Neural progenitor cell (in vitro differentiated cells): ENCODE results near the gene PHACTR1. TPM values are rescaled to one million over a fixed set of nuclear protein-coding genes. Genes with fewer than 3 reads are reported as not detected.

Experiments used
- DNase-seq: peaks from one replicate; pipeline ENCODE4 v3.0.0-alpha.2; 2016; ENCODE audit warnings: low spot score
- H2AFZ ChIP-seq: fragments of 200-600 bp; sonication (generic); replicated peaks from 2 replicates; pipeline ENCODE4 v1.6.1; 2016; ENCODE audit warnings: antibody characterized with exemption
- H3F3A ChIP-seq: fragments of 200-600 bp; sonication (generic); 2 replicates; pipeline ENCODE4 v1.6.1; 2016; ENCODE audit warnings: antibody characterized with exemption, low read depth
- H3K27ac ChIP-seq: fragments of 200-600 bp; sonication (generic); 2 replicates; pipeline ENCODE4 v1.5.1; 2016; ENCODE audit warnings: mild to moderate bottlenecking
- H3K27me3 ChIP-seq: fragments of 200-600 bp; sonication (generic); 2 replicates; pipeline ENCODE4 v1.6.1; 2016; ENCODE audit warnings: mild to moderate bottlenecking, moderate library complexity
- H3K36me3 ChIP-seq: fragments of 200-600 bp; sonication (generic); 2 replicates; pipeline ENCODE4 v1.5.1; 2016
- H3K4me1 ChIP-seq: fragments of 200-600 bp; sonication (generic); 2 replicates; pipeline ENCODE4 v1.6.1; 2016; ENCODE audit warnings: mixed run types
- H3K4me2 ChIP-seq: fragments of 200-600 bp; sonication (generic); 2 replicates; pipeline ENCODE4 v1.6.1; 2016
- H3K4me3 ChIP-seq: fragments of 200-600 bp; sonication (generic); 2 replicates; pipeline ENCODE4 v1.5.1; 2016
- H3K79me2 ChIP-seq: fragments of 200-600 bp; sonication (generic); 2 replicates; pipeline ENCODE4 v1.6.1; 2016; ENCODE audit warnings: low read depth
- H3K9ac ChIP-seq: fragments of 200-600 bp; sonication (generic); 2 replicates; pipeline ENCODE4 v1.6.1; 2016
- H3K9me3 ChIP-seq: fragments of 200-600 bp; sonication (generic); 2 replicates; pipeline ENCODE4 v1.5.1; 2016; ENCODE audit warnings: low read depth
- H4K20me1 ChIP-seq: fragments of 200-600 bp; sonication (generic); 2 replicates; pipeline ENCODE4 v1.6.1; 2016; ENCODE audit warnings: low read depth
- H3K27ac Mint-ChIP-seq: 3 replicates; pipeline ENCODE4 v1.8.0; 2021; ENCODE audit warnings: mixed read lengths
- H3K27me3 Mint-ChIP-seq: 2 replicates; pipeline ENCODE4 v1.8.0; 2022; ENCODE audit warnings: low read depth, mild to moderate bottlenecking, inconsistent platforms, moderate library complexity, mixed read lengths; ENCODE audit not compliant: insufficient read depth
- H3K36me3 Mint-ChIP-seq: 3 replicates; pipeline ENCODE4 v1.8.0; 2021; ENCODE audit warnings: mixed read lengths
- H3K4me1 Mint-ChIP-seq: 3 replicates; pipeline ENCODE4 v1.8.0; 2021; ENCODE audit warnings: mixed read lengths
- H3K4me3 Mint-ChIP-seq: 3 replicates; pipeline ENCODE4 v1.8.0; 2021; ENCODE audit warnings: mild to moderate bottlenecking, moderate library complexity, mixed read lengths
- H3K9me3 Mint-ChIP-seq: 3 replicates; pipeline ENCODE4 v1.8.0; 2020; ENCODE audit warnings: mixed read lengths
- CTCF ChIP-seq: fragments of 200-600 bp; sonication (generic); IDR thresholded peaks from 2 replicates; pipeline ENCODE4 v1.5.1; 2017; ENCODE audit warnings: antibody characterized with exemption, mild to moderate bottlenecking
- EZH2 ChIP-seq: fragments of 200-600 bp; sonication (generic); IDR thresholded peaks from 2 replicates; pipeline ENCODE4 v1.6.1; 2017; ENCODE audit warnings: antibody characterized with exemption, mild to moderate bottlenecking, moderate library complexity
- EZH2phosphoT487 ChIP-seq: fragments of 200-600 bp; sonication (generic); IDR thresholded peaks from 2 replicates; pipeline ENCODE4 v1.6.1; 2017; ENCODE audit warnings: antibody characterized with exemption
- total RNA-seq: library from RNA; depleted of rRNA; stranded (reverse); fragments of >200 nt; gene quantifications from 2 replicates; pipeline ENCODE4 v1.2.3, GENCODE V29; 2015; ENCODE audit warnings: low replicate concordance

The PHACTR1 gene
- total RNA-seq, 1 donor from 2014 or later: 2.4 TPM

GRCh38 chr6:13260101-13260598 lies 543.6 kb downstream of the PHACTR1 start:
- no peak for DNase-seq
- peaks cover 2% of the 10 kb centered on the region for H3K27me3 Mint-ChIP-seq
- H3K9ac ChIP-seq: no peak overlapping the region

GRCh38 chr6:13260831-13261230 lies 544.3 kb downstream of the PHACTR1 start:
- H3K27me3 Mint-ChIP-seq: peaks cover 2% of the 10 kb centered on the region

More at GRCh38 chr6:13260101-13260598, 543.6 kb downstream of the PHACTR1 start:
- Histone ChIP-seq H3K9me3 (no peaks in the 10 kb centered on the region), H3F3A (no peaks in the 10 kb centered on the region), H4K20me1 (no peaks in the 10 kb centered on the region), H3K27ac (no peak overlapping the region), H3K79me2 (no peaks in the 10 kb centered on the region), H2AFZ (no peak overlapping the region), H3K27me3 (no peaks in the 10 kb centered on the region), H3K4me2 (no peak overlapping the region), H3K36me3 (no peaks in the 10 kb centered on the region), H3K4me3 (no peak overlapping the region), H3K4me1 (peaks cover 7% of the 10 kb centered on the region)
- H3K9me3 Mint-ChIP-seq: peaks cover 3% of the 10 kb centered on the region
- H3K4me1 Mint-ChIP-seq: no peaks in the 10 kb centered on the region
- TF ChIP-seq CTCF (no peak), EZH2phosphoT487 (no peak), EZH2 (no peak)
- H3K4me3 Mint-ChIP-seq: no peak overlapping the region
- H3K36me3 Mint-ChIP-seq: no peaks in the 10 kb centered on the region
- no peak overlapping the region for H3K27ac Mint-ChIP-seq

GRCh38 chr6:13261464-13261994 lies 545.0 kb downstream of the PHACTR1 start:
- no peaks in the 10 kb centered on the region for H3K36me3 Mint-ChIP-seq
- peaks cover 2% of the 10 kb centered on the region for H3K27me3 Mint-ChIP-seq
- H3K9me3 ChIP-seq: no peaks in the 10 kb centered on the region
- no peak overlapping the region for H2AFZ ChIP-seq
- no peak overlapping the region for H3K27ac ChIP-seq
- no peak for DNase-seq
- no peak overlapping the region for H3K4me3 Mint-ChIP-seq
- H4K20me1 ChIP-seq: no peaks in the 10 kb centered on the region
- H3F3A ChIP-seq: no peaks in the 10 kb centered on the region
- no peaks in the 10 kb centered on the region for H3K27me3 ChIP-seq
- H3K79me2 ChIP-seq: no peaks in the 10 kb centered on the region
- H3K9me3 Mint-ChIP-seq: peaks cover 2% of the 10 kb centered on the region
- no peaks in the 10 kb centered on the region for H3K4me1 Mint-ChIP-seq
- H3K4me2 ChIP-seq: no peak overlapping the region
- H3K4me3 ChIP-seq: no peak overlapping the region
- no peak for TF ChIP-seq CTCF
- TF ChIP-seq EZH2: no peak
- no peak for TF ChIP-seq EZH2phosphoT487
- H3K36me3 ChIP-seq: no peaks in the 10 kb centered on the region
- H3K27ac Mint-ChIP-seq: no peak overlapping the region
- no peak overlapping the region for H3K9ac ChIP-seq
- peaks cover 7% of the 10 kb centered on the region for H3K4me1 ChIP-seq

More at GRCh38 chr6:13260831-13261230, 544.3 kb downstream of the PHACTR1 start:
- no peaks in the 10 kb centered on the region for H3K36me3 ChIP-seq
- no peak overlapping the region for H3K4me2 ChIP-seq
- H4K20me1 ChIP-seq: no peaks in the 10 kb centered on the region
- TF ChIP-seq EZH2 (no peak), CTCF (no peak), EZH2phosphoT487 (no peak)
- H3K9me3 ChIP-seq: no peaks in the 10 kb centered on the region
- no peak overlapping the region for H3K4me3 ChIP-seq
- H2AFZ ChIP-seq: no peak overlapping the region
- no peak for DNase-seq
- Mint-ChIP-seq H3K27ac (no peak overlapping the region), H3K4me1 (no peaks in the 10 kb centered on the region), H3K36me3 (no peaks in the 10 kb centered on the region), H3K4me3 (no peak overlapping the region), H3K9me3 (no peaks in the 10 kb centered on the region)
- no peaks in the 10 kb centered on the region for H3K79me2 ChIP-seq
- H3K27ac ChIP-seq: no peak overlapping the region
- no peaks in the 10 kb centered on the region for H3F3A ChIP-seq
- no peaks in the 10 kb centered on the region for H3K27me3 ChIP-seq
- H3K9ac ChIP-seq: no peak overlapping the region
- peaks cover 7% of the 10 kb centered on the region for H3K4me1 ChIP-seq
